K562 (cell line): ENCODE data around the gene TTLL10. TPM values are rescaled to one million over a fixed set of nuclear protein-coding genes. Genes with fewer than 3 reads are reported as not detected.

Experiments used
- ATAC-seq: fragments of 200-7000 bp; cut with Tn5 transposase; 3 replicates; pipeline ENCODE4 v1.9.1; 2020; ENCODE audit warnings: moderate library complexity
- BruUV-seq: library from RNA; stranded (reverse); fragments of 400-500 nt; replicated peaks from 2 replicates; lab custom pipeline; 2021; lab: Mats Ljungman, UMichigan
- CTCF ChIA-PET: fragments of 300-600 bp; formaldehyde crosslinking; extraction: SDS; loops from one replicate; lab custom pipeline; 2021; ENCODE audit warnings: low intra/inter-chr PET ratio; lab: Yijun Ruan, JAX
- POLR2A ChIA-PET: fragments of 300-600, 350-650 bp; sonication (Branson Sonifier 250); formaldehyde crosslinking; extraction: SDS; loops from one replicate; lab custom pipeline; 2021; ENCODE audit warnings: antibody characterized with exemption, inconsistent platforms; lab: Yijun Ruan, JAX
- DNase-seq, 4 experiments: peaks; one replicate each; pipeline versions ENCODE4 v3.0.0 to v3.0.0-alpha.2; 2011 to 2018; ENCODE audit warnings: low spot score in 3 of 4, mixed read lengths in 3 of 4; ENCODE audit errors: extremely low read depth in 1 of 4
- FAIRE-seq: peaks from 2 replicates; lab custom pipeline; 2011; peaks lifted over from hg19 to GRCh38; lab: Jason Lieb, UNC
- H2AFZ ChIP-seq: 2 replicates; pipeline ENCODE4 v1.6.0; 2011; ENCODE audit warnings: low read depth, low read length, control low read depth, inconsistent platforms
- H3K27ac ChIP-seq: fragments of 200-600 bp; 3 replicates; pipeline ENCODE4 v1.8.0; 2011; ENCODE audit warnings: low read depth, mild to moderate bottlenecking, control low read depth, inconsistent platforms, low read length, moderate library complexity, mixed read lengths; ENCODE audit errors: extremely low read depth
- H3K27me3 ChIP-seq, 2 experiments: fragments of 300-600 bp in 1 of 2; 2 replicates in 1 of 2; 3 replicates in 1 of 2; pipeline versions ENCODE4 v1.6.0 to v1.8.0; 2011; ENCODE audit warnings: inconsistent platforms in 2 of 2, low read length in 2 of 2, mild to moderate bottlenecking in 1 of 2, mixed read lengths in 1 of 2, moderate library complexity in 1 of 2; ENCODE audit not compliant: control insufficient read depth in 2 of 2, insufficient read depth in 2 of 2
- H3K36me3 ChIP-seq: fragments of 300-600 bp; 3 replicates; pipeline ENCODE4 v1.8.0; 2011; ENCODE audit warnings: mild to moderate bottlenecking, low read length, inconsistent platforms; ENCODE audit not compliant: control insufficient read depth, insufficient read depth
- H3K4me1 ChIP-seq, 2 experiments: fragments of 200-600 bp in 1 of 2; replicated peaks in 1 of 2; 2 replicates in 1 of 2; 3 replicates in 1 of 2; pipeline versions ENCODE4 v1.5.1 to v1.8.0; 2011; ENCODE audit warnings: inconsistent platforms in 2 of 2, low read length in 2 of 2, mild to moderate bottlenecking in 1 of 2, mixed read lengths in 1 of 2, moderate library complexity in 1 of 2; ENCODE audit not compliant: control insufficient read depth in 2 of 2, insufficient read depth in 2 of 2
- H3K4me2 ChIP-seq: 2 replicates; pipeline ENCODE4 v1.6.1; 2011; ENCODE audit warnings: low read length, control low read depth, inconsistent platforms, mixed read lengths; ENCODE audit not compliant: insufficient read depth
- H3K4me3 ChIP-seq: fragments of 200-600 bp; sonication (generic), shearing (Covaris generic); 2 replicates; pipeline ENCODE4 v1.5.1; 2016; ENCODE audit warnings: control low read depth, inconsistent platforms
- H3K79me2 ChIP-seq: fragments of 200-600 bp; 3 replicates; pipeline ENCODE4 v1.8.0; 2011; ENCODE audit warnings: low read length, inconsistent platforms; ENCODE audit not compliant: control insufficient read depth, insufficient read depth
- H3K9ac ChIP-seq, 2 experiments: 2 replicates each; pipeline versions ENCODE4 v1.6.0 to v1.6.1; 2011; ENCODE audit warnings: low read depth in 2 of 2, low read length in 2 of 2, control low read depth in 1 of 2, inconsistent platforms in 1 of 2, mild to moderate bottlenecking in 1 of 2, mixed read lengths in 1 of 2; ENCODE audit not compliant: insufficient read depth in 1 of 2
- H3K9me1 ChIP-seq: one replicate; pipeline ENCODE4 v1.6.0; 2011; ENCODE audit warnings: inconsistent platforms, mild to moderate bottlenecking, low read length, moderate library complexity; ENCODE audit not compliant: control insufficient read depth, insufficient read depth
- H3K9me3 ChIP-seq: replicated peaks from 2 replicates; pipeline ENCODE4 v1.5.1; 2011; ENCODE audit warnings: low read depth, low read length, inconsistent platforms; ENCODE audit not compliant: control insufficient read depth, insufficient read depth
- H4K20me1 ChIP-seq: replicated peaks from 2 replicates; pipeline ENCODE4 v1.6.1; 2011; ENCODE audit warnings: low read length, inconsistent platforms, mixed read lengths; ENCODE audit not compliant: control insufficient read depth, insufficient read depth
- DLX4 ChIP-seq: fragments of 250-450 bp; sonication (Bioruptor Pico); IDR thresholded peaks from 2 replicates; pipeline ENCODE4 v1.6.1; 2021; ENCODE audit warnings: mild to moderate bottlenecking
- E2F8 ChIP-seq: fragments of 450-650 bp; IDR thresholded peaks from 2 replicates; pipeline ENCODE4 v1.7.1; 2018; ENCODE audit warnings: mild to moderate bottlenecking, low read depth; ENCODE audit not compliant: partially characterized antibody
- OTX1 ChIP-seq: fragments of 450-650 bp; formaldehyde crosslinking; IDR thresholded peaks from 2 replicates; pipeline ENCODE4 v1.4.0; 2022; ENCODE audit warnings: mild to moderate bottlenecking
- RBM15 ChIP-seq: fragments of 200-400 bp; formaldehyde crosslinking; IDR thresholded peaks from 2 replicates; pipeline ENCODE4 v1.6.1; 2018; ENCODE audit warnings: mild to moderate bottlenecking, low read length, moderate library complexity; ENCODE audit not compliant: insufficient read depth
- SAFB ChIP-seq: fragments of 200-400 bp; formaldehyde crosslinking; IDR thresholded peaks from 2 replicates; pipeline ENCODE4 v1.6.1; 2017; ENCODE audit warnings: low read depth, low read length, borderline replicate concordance
- TFAM ChIP-seq: fragments of 250-450 bp; sonication (Bioruptor Pico); conservative IDR thresholded peaks from 2 replicates; pipeline ENCODE4 v1.5.0; 2021; ENCODE audit warnings: mild to moderate bottlenecking, moderate library complexity
- ZBTB7A ChIP-seq: IDR thresholded peaks from 2 replicates; pipeline ENCODE4 v1.6.1; 2011; ENCODE audit warnings: low read depth, mild to moderate bottlenecking, low read length, moderate library complexity, borderline replicate concordance; ENCODE audit not compliant: control insufficient read depth
- ZNF239 ChIP-seq: fragments of 250-450 bp; sonication (Bioruptor Pico); IDR thresholded peaks from 2 replicates; pipeline ENCODE4 v1.4.0; 2020; ENCODE audit warnings: mild to moderate bottlenecking
- ZNF644 ChIP-seq: fragments of 200-800 bp; sonication (Bioruptor generic); IDR thresholded peaks from 2 replicates; pipeline ENCODE4 v1.6.1; 2016; ENCODE audit warnings: low read depth, missing genetic modification characterization, missing compliant biosample characterization
- WGBS: fragments of 100-300 bp; shearing (Covaris generic); methylation state at CpG from one replicate; pipeline ENCODE4 v1.1.6; 2016; ENCODE audit warnings: low coverage, mixed read lengths; ENCODE audit not compliant: insufficient coverage; ENCODE audit errors: missing lambda C conversion rate; 5-methylcytosine and 5-hydroxymethylcytosine counted together
- in situ Hi-C: fragments of 300-500 bp; cut with MboI; formaldehyde crosslinking; loops from 4 replicates; pipeline ENCODE4 v1.15.0; 2018; ENCODE audit warnings: inconsistent platforms, mixed read lengths
- intact Hi-C: fragments of 100-400 bp; cut with micrococcal nuclease; formaldehyde crosslinking; loops from 2 replicates; pipeline ENCODE4 v1.14.2; 2022
- polyA plus RNA-seq, 8 experiments: library from polyadenylated mRNA; depleted of rRNA in 4 of 8; stranded (reverse) in 5 of 8; unstranded in 3 of 8; fragments of >200 nt; fragmentation: Nextera tagmentation in 2 of 8; fragmentation: Illumina TruSeq in 1 of 8; extraction: Ambion mirVana in 2 of 8; extraction: Trizol in 1 of 8; gene quantifications; 2 replicates each; pipeline versions ENCODE4 v1.2.1 to v1.2.3, GENCODE V29; 2011 to 2014; ENCODE audit warnings: inconsistent platforms in 1 of 8, missing spikeins in 1 of 8
- total RNA-seq, 7 experiments: library from RNA; depleted of rRNA in 6 of 7; stranded (reverse); fragments of >200 nt in 6 of 7; fragmentation: Illumina TruSeq in 2 of 7; extraction: Trizol in 2 of 7; gene quantifications; 2 replicates each; pipeline versions ENCODE4 v1.2.1 to v1.2.3, GENCODE V29; 2011 to 2021; ENCODE audit warnings: low replicate concordance in 1 of 7

TTLL10 gene
- total and polyA plus RNA-seq, 9 of the 15 experiments (the other 6 are each of a cell fraction or from before 2014, with no cell fraction given), result not detected

- TF ChIP-seq ZNF239 (CRISPR knock-in tag) (no peak), TFAM (CRISPR knock-in tag) (no peak), ZBTB7A (peak; percentile 5; the same call in 1 of the 2 replicates), DLX4 (CRISPR knock-in tag) (no peak), OTX1 (CRISPR knock-in tag) (no peak)
Measured at GRCh38 chr1:1134300-1134970, 39.2 kb upstream of the TTLL10 start (continued).

- POLR2A ChIA-PET, result no interaction called here
- FAIRE-seq (peak; percentile 100), ATAC-seq (peak; percentile 90), DNase-seq (peak; percentile 64 to 90 (median 72))
- no peaks in the 10 kb centered on the region for H3K9me3 ChIP-seq
- peak overlapping the region; percentile 6 to 83; a peak in 3 of 4 replicates for H3K9ac ChIP-seq
- no peaks in the 10 kb centered on the region for H3K27me3 ChIP-seq
- peak overlapping the region; percentile 43; the same call in 2 of the 3 replicates for H3K27ac ChIP-seq
- H3K36me3 ChIP-seq, result no peaks in the 10 kb centered on the region
- 46% methylated on average over 20 of the region's 20 CpGs for WGBS
- intact Hi-C loops, result no loop called here
- BruUV-seq, result no TSS peak
- H3K4me1 ChIP-seq, result peaks cover 16 to 75% of the 10 kb centered on the region in 2 experiments
- in situ Hi-C loops, result no loop called here
- H3K4me2 ChIP-seq, result peak overlapping the region; percentile 48
- peak overlapping the region; percentile 72 for H2AFZ ChIP-seq
- no peak overlapping the region for H3K4me3 ChIP-seq
- no peaks in the 10 kb centered on the region for H3K9me1 ChIP-seq
- no peaks in the 10 kb centered on the region for H4K20me1 ChIP-seq
- CTCF ChIA-PET, result no interaction called here
- no peaks in the 10 kb centered on the region for H3K79me2 ChIP-seq
- TF ChIP-seq ZNF644 (tag) (no peak), SAFB (no peak), E2F8 (no peak), RBM15 (no peak)
Measured at GRCh38 chr1:1135339-1136136, 38.1 kb upstream of the TTLL10 start.
